ENCODE results near the gene ITGA5. TPM values are rescaled to one million over a fixed set of nuclear protein-coding genes. Genes with fewer than 3 reads are reported as not detected.

Gene ITGA5
- total and polyA plus RNA-seq, 2 of the 13 experiments (the other 11 are each of a cell fraction or from before 2014, with no cell fraction given) = 0.20 to 0.40 TPM

DNA sequence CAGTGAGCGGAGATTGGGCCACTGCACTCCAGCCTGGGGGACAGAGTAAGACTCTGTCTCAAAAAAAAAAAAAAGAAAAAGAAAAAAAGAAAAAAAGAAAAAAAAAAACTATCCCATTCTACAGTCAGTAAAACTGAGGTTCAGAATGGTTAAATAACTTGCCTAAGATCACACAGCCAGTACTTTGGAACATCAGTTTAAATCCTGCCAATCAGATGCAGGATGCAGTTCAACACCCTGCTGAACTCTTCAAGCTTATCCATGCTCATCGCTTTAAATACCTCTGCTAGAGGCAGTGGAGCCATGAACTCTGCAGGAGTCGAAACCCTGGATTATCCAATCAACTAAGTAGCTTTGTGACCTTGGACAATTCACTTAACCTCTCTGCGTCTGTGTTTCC lies 37.9 kb downstream of the ITGA5 start:
- no peak overlapping the region for H2AFZ ChIP-seq (ENCODE audit: low read length)
- in situ Hi-C loops (cut with HindIII; ENCODE audit: extremely low pct_ligation_motif_present, low pct_unique_long_range_greater_than_20kb) = no loop called here
- H3K4me3 ChIP-seq (replicated peaks in 1 of 3; ENCODE audit: insufficient read depth in 1 of 3, low read depth in 2 of 3, low read length in 3 of 3) = no peak overlapping the region
- no TSS peak for BruUV-seq (replicated peaks)
- H4K20me1 ChIP-seq (ENCODE audit: insufficient read depth, low read length) = no peaks in the 10 kb centered on the region
- intact Hi-C loops (cut with micrococcal nuclease; ENCODE audit: unreplicated experiment) = no loop called here
- CTCF ChIA-PET (ENCODE audit: low intra/inter-chr PET ratio, low total read pairs) = no interaction called here
- H3K36me3 ChIP-seq (replicated peaks in 1 of 2; ENCODE audit: control insufficient read depth in 1 of 2, insufficient read depth in 2 of 2, low read length in 2 of 2) = no peaks in the 10 kb centered on the region
- 65% methylated on average over 4 of the region's 4 CpGs for WGBS (ENCODE audit: low lambda C conversion rate)
- TF ChIP-seq ZNF550 (CRISPR knock-in tag; IDR thresholded peaks at IDR 0.05; ENCODE audit: borderline replicate concordance) (no peak), HNF1A (IDR thresholded peaks at IDR 0.05; ENCODE audit: low read depth) (no peak), HNF1A (CRISPR knock-in tag; IDR thresholded peaks at IDR 0.05; ENCODE audit: borderline replicate concordance) (no peak), ZNF629 (CRISPR knock-in tag; conservative IDR thresholded peaks at IDR 0.05) (0 out of 2 replicates have a peak, but pooled peaks have one; percentile 19)
- TF ChIP-seq, protein P1, sequence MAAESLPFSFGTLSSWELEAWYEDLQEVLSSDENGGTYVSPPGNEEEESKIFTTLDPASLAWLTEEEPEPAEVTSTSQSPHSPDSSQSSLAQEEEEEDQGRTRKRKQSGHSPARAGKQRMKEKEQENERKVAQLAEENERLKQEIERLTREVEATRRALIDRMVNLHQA (CRISPR knock-in tag; IDR thresholded peaks at IDR 0.05) = no peak
- TF ChIP-seq, protein P2, sequence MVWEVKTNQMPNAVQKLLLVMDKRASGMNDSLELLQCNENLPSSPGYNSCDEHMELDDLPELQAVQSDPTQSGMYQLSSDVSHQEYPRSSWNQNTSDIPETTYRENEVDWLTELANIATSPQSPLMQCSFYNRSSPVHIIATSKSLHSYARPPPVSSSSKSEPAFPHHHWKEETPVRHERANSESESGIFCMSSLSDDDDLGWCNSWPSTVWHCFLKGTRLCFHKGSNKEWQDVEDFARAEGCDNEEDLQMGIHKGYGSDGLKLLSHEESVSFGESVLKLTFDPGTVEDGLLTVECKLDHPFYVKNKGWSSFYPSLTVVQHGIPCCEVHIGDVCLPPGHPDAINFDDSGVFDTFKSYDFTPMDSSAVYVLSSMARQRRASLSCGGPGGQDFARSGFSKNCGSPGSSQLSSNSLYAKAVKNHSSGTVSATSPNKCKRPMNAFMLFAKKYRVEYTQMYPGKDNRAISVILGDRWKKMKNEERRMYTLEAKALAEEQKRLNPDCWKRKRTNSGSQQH (CRISPR knock-in tag; IDR thresholded peaks at IDR 0.05; ENCODE audit: low read depth) = no peak
- no peak overlapping the region for H3K4me2 ChIP-seq (ENCODE audit: low read depth, low read length)
- H3K27ac ChIP-seq (ENCODE audit: extremely low read length, insufficient read depth, low read length) = no peak overlapping the region
- no peaks in the 10 kb centered on the region for H3K79me2 ChIP-seq (ENCODE audit: insufficient read depth, low read length)
- no peak overlapping the region for H3K9ac ChIP-seq (ENCODE audit: insufficient read depth, low read depth, low read length)
- DNase-seq (ENCODE audit: low spot score) (no peak), FAIRE-seq (no peak), ATAC-seq (no peak)
- no peaks in the 10 kb centered on the region for H3K9me3 ChIP-seq (ENCODE audit: low read length)
- POLR2A ChIA-PET = no interaction called here
- peaks cover 2 to 20% of the 10 kb centered on the region in 2 experiments; a peak in 3 of 5 replicates for H3K27me3 ChIP-seq (ENCODE audit: control insufficient read depth in 1 of 2, insufficient read depth in 2 of 2, low read length in 2 of 2)
- peaks cover 38% of the 10 kb centered on the region for H3K4me1 ChIP-seq (ENCODE audit: insufficient read depth, low read length)
